ENCODE measurements around the gene LHX4. TPM values are rescaled to one million over a fixed set of nuclear protein-coding genes. Genes with fewer than 3 reads are reported as not detected.

Gene LHX4
- under 0.01 TPM in 2 replicates for total RNA-seq

GRCh38 chr1:180229483-180230415, at the start of gene LHX4:
TSS of gene LHX4 (plus strand) at chr1:180230264. CDS start at chr1:180230530, 266 bp downstream.

Other genes with a start within 250 kb of the LHX4 start
- gene QSOX1, start 75.4 kb upstream of the LHX4 start, total RNA-seq, result 477 and 614 TPM in 2 replicates

Data from aortic smooth muscle cell (primary cell).